Left ventricle myocardium superior (tissue), 1 donor: ENCODE results near the gene PTH1R. TPM values are rescaled to one million over a fixed set of nuclear protein-coding genes. Genes with fewer than 3 reads are reported as not detected.

Source experiments
- ATAC-seq: fragments of 200-7000 bp; cut with Tn5 transposase; one replicate; pipeline ENCODE4 v1.9.1; 2020; ENCODE audit warnings: mild to moderate bottlenecking, moderate library complexity
- DNase-seq: peaks from one replicate; pipeline ENCODE4 v3.0.0-alpha.2; 2020
- intact Hi-C: fragments of 100-400 bp; cut with micrococcal nuclease; formaldehyde crosslinking; loops from one replicate; pipeline ENCODE4 v1.11.0; 2022
- long read RNA-seq: library from polyadenylated mRNA; unstranded; transcript quantifications from one replicate; pipeline ENCODE4 v2.0.0, GENCODE V29; 2021
- total RNA-seq: library from RNA; stranded (reverse); fragmentation: NEBNext Ultra II Directional; extraction: Animal tissue kit (Norgen Biotek cat#: 25700); gene quantifications from one replicate; pipeline ENCODE4 v1.2.1, GENCODE V29; 2021
- donor health status: DM: no; HTN: yes; CAD: no; lungs with severe emphysema.

Gene PTH1R
- 13.0 TPM for total RNA-seq
- long read RNA-seq, transcript PTH1R-201 (14 exons, 2,123 nt) = major isoform, 16 of 53 reads
- long read RNA-seq, transcript PTH1R-204 (15 exons, 1,914 nt) = minor isoform, 6 of 53 reads
- long read RNA-seq, partial matches to known transcripts = 10 of 53 reads
- long read RNA-seq, other reads (novel, unspliced or antisense) = 21 of 53 reads

GRCh38 chr3:46877406-46878125 is at the start of gene PTH1R:
Gene PTH1R (plus strand): TSS chr3:46877721. CDS start chr3:46883560, 5,839 bp downstream.
- DNase-seq (no peak), ATAC-seq (no peak)
- intact Hi-C loops = no loop called here

- intact Hi-C loops = no loop called here
- no peak for DNase-seq
- ATAC-seq = no peak
Observed at GRCh38 chr3:46829699-46830208, 47.8 kb upstream of the PTH1R start.

GRCh38 chr3:46830801-46831200 is 46.7 kb upstream of the PTH1R start:
- intact Hi-C loops = no loop called here
- ATAC-seq (no peak), DNase-seq (no peak)

DNA sequence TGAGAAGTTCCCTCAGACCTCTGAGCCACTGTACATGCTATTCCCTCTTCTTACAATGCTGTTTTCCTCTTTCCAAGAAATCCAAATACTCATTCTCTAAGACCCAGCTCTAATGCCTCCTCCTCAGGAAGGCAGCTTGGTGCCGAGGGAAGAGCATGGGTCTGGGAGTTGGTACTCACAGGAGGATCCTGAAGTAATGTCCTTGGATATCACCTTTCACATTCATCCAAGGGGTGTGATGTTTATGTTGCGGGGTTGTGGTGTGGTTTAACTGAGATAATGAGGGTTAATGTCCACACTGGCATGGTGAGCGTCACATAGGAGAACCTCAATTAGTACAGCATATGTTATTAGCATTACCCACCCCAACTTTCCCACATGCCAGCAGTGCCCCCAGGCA is 46.2 kb upstream of the PTH1R start:
- intact Hi-C loops = no loop called here
- DNase-seq = no peak
- no peak for ATAC-seq

- ATAC-seq (no peak), DNase-seq (no peak)
- intact Hi-C loops = no loop called here
Observed at GRCh38 chr3:46831841-46832240, 45.7 kb upstream of the PTH1R start.

DNA sequence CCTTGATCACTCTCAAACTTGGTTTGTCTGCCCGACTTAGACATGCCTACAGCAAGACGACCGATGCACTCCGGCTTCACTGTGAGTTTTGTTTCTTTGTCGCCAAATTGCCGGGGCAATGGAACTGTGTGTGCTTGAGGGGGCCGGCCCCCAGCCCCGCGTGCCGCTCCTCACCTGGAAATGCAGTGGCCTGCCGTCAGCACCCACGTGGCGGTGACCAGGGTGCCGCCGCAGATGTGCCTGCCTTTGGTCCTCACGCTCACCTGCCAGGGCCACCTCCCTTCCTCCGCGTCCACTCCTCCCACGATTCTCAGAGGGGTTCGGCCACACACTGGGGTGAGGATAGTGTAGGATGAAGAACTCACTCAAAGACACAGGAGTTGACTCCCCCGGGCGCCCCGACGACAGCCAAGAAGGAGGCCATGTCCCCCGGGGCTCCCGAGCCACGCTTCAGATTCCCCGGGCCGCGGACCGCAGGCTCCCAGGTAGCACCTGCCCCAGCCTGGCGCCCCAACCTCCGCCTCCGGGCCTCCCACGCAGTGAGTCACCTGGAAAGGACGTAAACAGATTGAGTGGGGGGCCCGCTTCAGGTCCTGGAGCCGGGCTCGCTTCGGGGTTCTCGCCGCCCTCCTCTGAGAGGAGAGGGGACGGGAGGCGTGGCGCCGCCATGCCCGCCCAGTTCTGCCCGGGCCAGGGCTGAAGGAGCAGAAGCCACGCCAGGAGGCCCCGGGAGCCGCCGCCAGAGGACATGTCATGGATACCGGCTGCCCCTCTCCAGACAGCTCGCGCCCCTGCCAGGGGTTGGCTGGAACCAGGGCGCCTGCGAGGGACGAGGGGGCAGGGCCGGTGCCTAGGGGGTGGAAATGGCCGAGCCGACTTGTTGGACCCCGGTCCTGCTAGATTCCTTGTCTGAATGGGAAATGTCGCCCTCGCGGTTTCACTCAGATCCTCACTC is 43.9 kb upstream of the PTH1R start:
- intact Hi-C loops = no loop called here
- peak; percentile 33 for ATAC-seq
- no peak for DNase-seq

DNA sequence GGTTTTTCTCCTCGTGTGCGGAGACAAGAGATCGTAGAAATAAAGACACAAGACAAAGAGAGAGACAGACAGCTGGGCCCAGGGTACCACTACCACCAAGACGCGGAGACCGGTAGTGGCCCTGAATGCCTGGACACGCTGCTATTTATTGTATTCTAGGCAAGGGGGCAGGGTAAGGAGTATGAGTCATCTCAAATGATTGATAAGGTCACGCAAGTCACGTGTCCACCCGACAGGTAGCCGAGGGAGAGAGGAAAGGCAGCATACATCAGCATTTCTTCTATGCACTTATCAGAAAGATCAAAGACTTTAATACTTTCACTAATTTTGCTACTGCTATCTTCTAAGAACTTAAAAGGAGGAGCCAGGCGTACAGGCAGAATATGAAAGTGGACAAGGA is 42.5 kb upstream of the PTH1R start:
- intact Hi-C loops = no loop called here
- DNase-seq = no peak
- ATAC-seq = no peak

- intact Hi-C loops = no loop called here
- no peak for ATAC-seq
- no peak for DNase-seq
Observed at GRCh38 chr3:46835491-46835890, 42.0 kb upstream of the PTH1R start.

DNA sequence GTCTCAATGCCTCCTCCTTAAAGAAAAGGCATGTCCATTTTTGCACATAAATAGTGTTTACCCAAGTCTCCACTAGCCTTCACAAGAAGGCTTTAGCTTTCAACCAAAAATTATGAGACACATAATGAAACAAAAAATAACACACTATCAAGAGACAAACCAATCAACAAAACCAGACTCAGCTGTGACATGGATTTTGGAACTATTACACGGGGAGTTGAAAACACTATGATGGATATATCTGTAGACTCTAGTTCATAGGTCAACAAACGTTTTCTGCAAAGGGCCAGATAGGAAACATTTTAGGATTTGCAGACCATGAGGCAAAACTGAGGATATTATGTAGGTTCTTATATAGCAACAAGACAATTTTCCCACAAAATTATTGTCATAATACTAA is 39.2 kb upstream of the PTH1R start:
- DNase-seq = no peak
- no peak for ATAC-seq
- intact Hi-C loops = no loop called here

GRCh38 chr3:46840491-46840890 is 37.0 kb upstream of the PTH1R start:
- DNase-seq (no peak), ATAC-seq (no peak)
- intact Hi-C loops = no loop called here

- ATAC-seq = no peak
- DNase-seq = no peak
- intact Hi-C loops = no loop called here
Observed at GRCh38 chr3:46843508-46843907, 34.0 kb upstream of the PTH1R start.

DNA sequence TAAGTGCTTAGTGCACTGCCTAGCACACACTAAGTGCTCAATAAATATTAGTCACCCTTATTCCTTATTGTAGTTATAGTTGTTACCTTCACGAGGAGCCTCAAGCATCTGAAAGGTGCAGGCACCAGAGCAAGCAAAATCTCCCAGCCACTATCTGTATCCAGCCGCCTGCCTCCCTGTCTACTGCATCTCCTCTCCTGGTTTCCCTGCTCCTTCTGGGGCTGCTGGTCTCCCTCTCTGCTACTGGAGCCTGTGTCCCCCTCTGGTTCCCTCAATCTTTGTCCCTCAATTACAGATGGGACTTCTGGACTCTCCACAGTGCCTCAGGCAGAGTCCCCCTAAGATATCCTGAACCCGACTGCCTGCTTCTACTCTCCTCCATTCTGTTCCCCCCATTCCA is 33.1 kb upstream of the PTH1R start:
- DNase-seq (no peak), ATAC-seq (no peak)
- intact Hi-C loops = no loop called here

DNA sequence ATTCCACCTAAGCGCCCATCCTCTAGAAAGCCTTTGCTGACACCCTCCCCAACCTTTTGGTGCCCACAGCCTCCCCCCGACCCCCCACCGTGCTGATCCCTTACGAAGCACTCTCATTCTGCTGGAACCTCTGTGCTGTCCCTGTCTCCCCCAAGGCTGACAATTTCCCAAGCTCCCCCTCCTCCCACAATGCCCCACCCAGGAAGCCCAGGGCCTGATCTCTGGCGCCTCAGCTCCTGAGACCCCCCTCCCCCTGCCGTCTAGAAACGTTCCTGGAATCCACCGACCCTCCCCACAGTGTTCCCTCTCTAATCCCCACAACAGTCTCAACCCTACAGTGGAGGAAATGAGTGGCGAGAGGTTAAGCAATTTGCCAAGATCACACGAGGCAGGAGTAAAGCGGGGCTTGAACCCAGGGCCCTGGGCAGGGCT is 32.6 kb upstream of the PTH1R start:
- intact Hi-C loops = no loop called here
- ATAC-seq (no peak), DNase-seq (no peak)

- peak; percentile 89 for DNase-seq
- peak; percentile 41 for ATAC-seq
- intact Hi-C loops = no loop called here
Observed at GRCh38 chr3:46845397-46845859, 32.1 kb upstream of the PTH1R start.

DNA sequence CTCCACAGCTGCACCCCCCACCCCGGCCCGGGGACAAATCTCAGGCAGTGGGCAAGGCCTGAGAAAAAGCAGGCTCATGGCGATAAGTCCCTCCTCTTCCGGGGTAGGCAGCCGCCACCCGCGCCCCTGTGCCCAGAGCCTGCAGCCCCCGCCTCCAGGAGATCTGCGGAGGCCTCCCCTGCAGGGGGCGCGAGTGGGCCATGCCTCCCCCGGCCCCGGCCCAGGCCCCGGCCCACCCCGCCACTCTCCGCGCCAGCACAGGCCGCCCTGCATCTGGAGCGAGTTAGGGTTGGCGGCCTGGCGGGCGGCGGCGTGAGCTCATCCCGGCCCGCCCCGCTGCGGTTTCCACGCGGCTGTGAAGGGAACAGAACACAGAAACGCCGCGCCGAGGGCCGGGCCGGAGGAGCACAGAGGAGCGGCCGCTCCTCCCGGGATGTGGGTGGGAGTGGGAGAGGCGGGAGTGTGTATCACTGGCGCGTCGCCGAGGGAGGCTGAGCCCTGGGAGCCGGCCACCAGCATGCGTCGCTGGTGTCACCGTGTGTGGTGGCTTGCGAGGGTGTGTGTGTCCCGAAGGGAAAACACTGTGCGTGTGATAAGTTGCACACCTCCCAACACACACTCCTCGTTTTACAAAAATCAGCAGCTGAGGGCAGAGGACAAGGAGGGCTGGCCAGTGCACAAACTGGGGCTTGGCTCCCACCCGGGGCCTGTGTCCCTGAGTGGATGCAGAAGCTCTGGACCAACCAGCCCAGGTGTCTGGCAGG is 31.5 kb upstream of the PTH1R start:
- DNase-seq (peak; percentile 88), ATAC-seq (peak; percentile 58)
- intact Hi-C loops = no loop called here

- intact Hi-C loops = no loop called here
- DNase-seq (peak; percentile 40), ATAC-seq (peak; percentile 0)
Observed at GRCh38 chr3:46846624-46847542, 30.6 kb upstream of the PTH1R start.

DNA sequence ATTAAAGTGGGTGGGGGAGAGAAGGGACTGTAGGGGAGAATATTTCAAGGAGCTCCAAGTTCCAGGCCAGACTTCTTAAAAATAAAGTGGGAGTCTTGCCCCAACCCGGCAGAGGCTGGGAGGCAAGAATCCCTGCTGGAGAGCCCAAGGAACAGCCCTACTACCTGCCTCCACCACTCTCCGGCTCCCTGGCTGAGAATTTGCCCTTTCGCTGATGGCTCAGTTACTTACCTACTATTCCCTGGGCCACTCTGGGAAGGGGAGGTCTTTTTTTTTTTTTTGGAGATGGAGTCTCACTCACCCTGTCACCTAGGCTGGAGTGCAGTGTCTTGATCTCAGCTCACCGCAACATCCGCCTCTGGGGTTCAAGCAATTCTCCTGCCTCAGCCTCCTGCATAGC is 29.8 kb upstream of the PTH1R start:
- DNase-seq (peak; percentile 22), ATAC-seq (no peak)
- intact Hi-C loops = no loop called here
